Measurements from ENCODE around the gene NR0B1. TPM values are rescaled to one million over a fixed set of nuclear protein-coding genes. Genes with fewer than 3 reads are reported as not detected.
A peak's percentile ranks its signal among the peaks of the same experiment; 100 is the strongest.

NR0B1 gene
- total and polyA plus RNA-seq, 2 donors, result 0.16 to 0.38 TPM

GRCh38 chrX:30308263-30309138 is 689 bp downstream of the NR0B1 start:
- Histone ChIP-seq H3K36me3 (ENCODE audit: control insufficient read depth in 2 of 2, insufficient read depth in 2 of 2, low read length in 1 of 2) (no peaks in the 10 kb centered on the region), H3K4me1 (ENCODE audit: control insufficient read depth in 2 of 2, insufficient read depth in 2 of 2, low read length in 2 of 2) (no peaks in the 10 kb centered on the region), H3K4me3 (ENCODE audit: low read length in 2 of 2) (no peak overlapping the region), H3K27me3 (ENCODE audit: control insufficient read depth in 2 of 2, insufficient read depth in 1 of 2, low read length in 1 of 2) (peaks cover 8 to 35% of the 10 kb centered on the region in 2 donors), H3K27ac (ENCODE audit: low read depth in 1 of 2, low read length in 1 of 2) (no peak overlapping the region), H3K9me3 (ENCODE audit: control insufficient read depth in 2 of 2, insufficient read depth in 1 of 2, low read length in 1 of 2) (peaks cover 0 to 4% of the 10 kb centered on the region in 2 donors)
- peak in 1 of 9 donors; percentile 17 for DNase-seq (ENCODE audit: low read depth in 6 of 9, low spot score in 9 of 9)
- WGBS, result 3% methylated on average over 71 of the region's 71 CpGs

- Histone ChIP-seq H3K4me3 (ENCODE audit: low read length in 2 of 2) (no peak overlapping the region), H3K9me3 (ENCODE audit: control insufficient read depth in 2 of 2, insufficient read depth in 1 of 2, low read length in 1 of 2) (peaks cover 0 to 4% of the 10 kb centered on the region in 2 donors), H3K4me1 (ENCODE audit: control insufficient read depth in 2 of 2, insufficient read depth in 2 of 2, low read length in 2 of 2) (no peaks in the 10 kb centered on the region), H3K36me3 (ENCODE audit: control insufficient read depth in 2 of 2, insufficient read depth in 2 of 2, low read length in 1 of 2) (no peaks in the 10 kb centered on the region), H3K27me3 (ENCODE audit: control insufficient read depth in 2 of 2, insufficient read depth in 1 of 2, low read length in 1 of 2) (peaks cover 8 to 38% of the 10 kb centered on the region in 2 donors), H3K27ac (ENCODE audit: low read depth in 1 of 2, low read length in 1 of 2) (no peak overlapping the region)
- DNase-seq (ENCODE audit: low read depth in 6 of 9, low spot score in 9 of 9), result no peak
- 89% methylated on average over 1 of the region's 1 CpG for WGBS
These were observed 1.7 kb downstream of the NR0B1 start for GRCh38 chrX:30307466-30307865.

GRCh38 chrX:30304866-30305265 is 4.3 kb downstream of the NR0B1 start:
- Histone ChIP-seq H3K9me3 (ENCODE audit: control insufficient read depth in 2 of 2, insufficient read depth in 1 of 2, low read length in 1 of 2) (peaks cover 0 to 4% of the 10 kb centered on the region in 2 donors), H3K4me3 (ENCODE audit: low read length in 2 of 2) (no peak overlapping the region), H3K36me3 (ENCODE audit: control insufficient read depth in 2 of 2, insufficient read depth in 2 of 2, low read length in 1 of 2) (no peaks in the 10 kb centered on the region), H3K27ac (ENCODE audit: low read depth in 1 of 2, low read length in 1 of 2) (no peak overlapping the region), H3K27me3 (ENCODE audit: control insufficient read depth in 2 of 2, insufficient read depth in 1 of 2, low read length in 1 of 2) (peaks cover 8 to 36% of the 10 kb centered on the region in 2 donors), H3K4me1 (ENCODE audit: control insufficient read depth in 2 of 2, insufficient read depth in 2 of 2, low read length in 2 of 2) (no peaks in the 10 kb centered on the region)
- no peak for DNase-seq (ENCODE audit: low read depth in 6 of 9, low spot score in 9 of 9)
- WGBS, result 96% methylated on average over 6 of the region's 6 CpGs

GRCh38 chrX:30302956-30303355 is 6.2 kb downstream of the NR0B1 start:
- H3K27me3 ChIP-seq (ENCODE audit: control insufficient read depth in 2 of 2, insufficient read depth in 1 of 2, low read length in 1 of 2), result peaks cover 0 to 17% of the 10 kb centered on the region in 2 donors
- H3K4me1 ChIP-seq (ENCODE audit: control insufficient read depth in 2 of 2, insufficient read depth in 2 of 2, low read length in 2 of 2), result no peaks in the 10 kb centered on the region
- no peak overlapping the region for H3K4me3 ChIP-seq (ENCODE audit: low read length in 2 of 2)
- no peaks in the 10 kb centered on the region for H3K9me3 ChIP-seq (ENCODE audit: control insufficient read depth in 2 of 2, insufficient read depth in 1 of 2, low read length in 1 of 2)
- WGBS, result 81% methylated on average over 6 of the region's 6 CpGs
- no peak for DNase-seq (ENCODE audit: low read depth in 6 of 9, low spot score in 9 of 9)
- no peaks in the 10 kb centered on the region for H3K36me3 ChIP-seq (ENCODE audit: control insufficient read depth in 2 of 2, insufficient read depth in 2 of 2, low read length in 1 of 2)
- H3K27ac ChIP-seq (ENCODE audit: low read depth in 1 of 2, low read length in 1 of 2), result no peak overlapping the region

GRCh38 chrX:30301963-30302362 is 7.2 kb downstream of the NR0B1 start:
- Histone ChIP-seq H3K27ac (ENCODE audit: low read depth in 1 of 2, low read length in 1 of 2) (no peak overlapping the region), H3K36me3 (ENCODE audit: control insufficient read depth in 2 of 2, insufficient read depth in 2 of 2, low read length in 1 of 2) (no peaks in the 10 kb centered on the region), H3K27me3 (ENCODE audit: control insufficient read depth in 2 of 2, insufficient read depth in 1 of 2, low read length in 1 of 2) (peaks cover 0 to 7% of the 10 kb centered on the region in 2 donors), H3K4me1 (ENCODE audit: control insufficient read depth in 2 of 2, insufficient read depth in 2 of 2, low read length in 2 of 2) (no peaks in the 10 kb centered on the region), H3K9me3 (ENCODE audit: control insufficient read depth in 2 of 2, insufficient read depth in 1 of 2, low read length in 1 of 2) (no peaks in the 10 kb centered on the region), H3K4me3 (ENCODE audit: low read length in 2 of 2) (no peak overlapping the region)
- no peak for DNase-seq (ENCODE audit: low read depth in 6 of 9, low spot score in 9 of 9)
- WGBS, result 42% methylated on average over 5 of the region's 5 CpGs

GRCh38 chrX:30301208-30301607 is 8.0 kb downstream of the NR0B1 start:
- Histone ChIP-seq H3K27me3 (ENCODE audit: control insufficient read depth in 2 of 2, insufficient read depth in 1 of 2, low read length in 1 of 2) (peaks cover 0 to 6% of the 10 kb centered on the region in 2 donors), H3K4me3 (ENCODE audit: low read length in 2 of 2) (no peak overlapping the region), H3K27ac (ENCODE audit: low read depth in 1 of 2, low read length in 1 of 2) (no peak overlapping the region), H3K9me3 (ENCODE audit: control insufficient read depth in 2 of 2, insufficient read depth in 1 of 2, low read length in 1 of 2) (no peaks in the 10 kb centered on the region), H3K36me3 (ENCODE audit: control insufficient read depth in 2 of 2, insufficient read depth in 2 of 2, low read length in 1 of 2) (no peaks in the 10 kb centered on the region), H3K4me1 (ENCODE audit: control insufficient read depth in 2 of 2, insufficient read depth in 2 of 2, low read length in 2 of 2) (no peaks in the 10 kb centered on the region)
- DNase-seq (ENCODE audit: low read depth in 6 of 9, low spot score in 9 of 9), result no peak

GRCh38 chrX:30296408-30297254 is 12.6 kb downstream of the NR0B1 start:
- Histone ChIP-seq H3K4me3 (ENCODE audit: low read length in 2 of 2) (no peak overlapping the region), H3K36me3 (ENCODE audit: control insufficient read depth in 2 of 2, insufficient read depth in 2 of 2, low read length in 1 of 2) (no peaks in the 10 kb centered on the region), H3K9me3 (ENCODE audit: control insufficient read depth in 2 of 2, insufficient read depth in 1 of 2, low read length in 1 of 2) (no peaks in the 10 kb centered on the region), H3K27me3 (ENCODE audit: control insufficient read depth in 2 of 2, insufficient read depth in 1 of 2, low read length in 1 of 2) (no peaks in the 10 kb centered on the region), H3K27ac (ENCODE audit: low read depth in 1 of 2, low read length in 1 of 2) (no peak overlapping the region), H3K4me1 (ENCODE audit: control insufficient read depth in 2 of 2, insufficient read depth in 2 of 2, low read length in 2 of 2) (no peaks in the 10 kb centered on the region)
- DNase-seq (ENCODE audit: low read depth in 6 of 9, low spot score in 9 of 9), result no peak
- WGBS, result 84% methylated on average over 5 of the region's 5 CpGs

- H3K4me3 ChIP-seq (ENCODE audit: low read length in 2 of 2), result no peak overlapping the region
- H3K9me3 ChIP-seq (ENCODE audit: control insufficient read depth in 2 of 2, insufficient read depth in 1 of 2, low read length in 1 of 2), result no peaks in the 10 kb centered on the region
- H3K27ac ChIP-seq (ENCODE audit: low read depth in 1 of 2, low read length in 1 of 2), result no peak overlapping the region
- H3K27me3 ChIP-seq (ENCODE audit: control insufficient read depth in 2 of 2, insufficient read depth in 1 of 2, low read length in 1 of 2), result no peaks in the 10 kb centered on the region
- no peaks in the 10 kb centered on the region for H3K36me3 ChIP-seq (ENCODE audit: control insufficient read depth in 2 of 2, insufficient read depth in 2 of 2, low read length in 1 of 2)
- DNase-seq (ENCODE audit: low read depth in 6 of 9, low spot score in 9 of 9), result no peak
- H3K4me1 ChIP-seq (ENCODE audit: control insufficient read depth in 2 of 2, insufficient read depth in 2 of 2, low read length in 2 of 2), result peaks cover 0 to 4% of the 10 kb centered on the region in 2 donors
- 85% methylated on average over 3 of the region's 3 CpGs for WGBS
These were observed 25.6 kb downstream of the NR0B1 start for GRCh38 chrX:30283456-30284200.
